Measurements from ENCODE around the gene MCAT.
A peak's percentile ranks its signal among the peaks of the same experiment; 100 is the strongest.

Gene MCAT

DNA sequence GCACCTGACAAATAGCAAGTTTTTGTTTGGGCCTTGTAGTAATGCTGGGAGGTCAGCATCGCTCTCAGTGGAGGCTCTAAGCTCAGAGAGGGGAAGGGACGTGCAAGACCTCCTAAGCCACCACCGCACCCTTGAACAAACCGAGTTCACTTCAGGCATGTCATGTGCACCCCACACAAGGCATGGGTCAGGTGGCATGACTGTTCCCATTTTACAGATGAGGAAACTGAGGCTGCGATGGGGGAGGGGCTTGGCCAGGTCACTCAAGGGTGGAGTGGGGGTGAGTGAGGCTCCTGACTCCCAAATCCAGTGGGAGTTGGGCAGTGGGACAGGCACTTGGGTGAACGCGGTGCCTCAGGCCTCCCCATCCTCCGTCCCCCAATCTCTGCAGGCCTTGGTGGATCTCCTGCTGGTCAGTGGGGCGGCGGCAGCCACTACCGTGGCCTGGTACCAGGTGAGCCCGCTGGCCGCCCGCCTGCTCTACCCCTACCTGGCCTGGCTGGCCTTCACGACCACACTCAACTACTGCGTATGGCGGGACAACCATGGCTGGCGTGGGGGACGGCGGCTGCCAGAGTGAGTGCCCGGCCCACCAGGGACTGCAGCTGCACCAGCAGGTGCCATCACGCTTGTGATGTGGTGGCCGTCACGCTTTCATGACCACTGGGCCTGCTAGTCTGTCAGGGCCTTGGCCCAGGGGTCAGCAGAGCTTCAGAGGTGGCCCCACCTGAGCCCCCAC, 19.4 kb upstream of the MCAT start:
- H3K4me3 ChIP-seq (ENCODE audit: low read depth, low read length): no peak overlapping the region
- TF ChIP-seq CTCF (IDR thresholded peaks at IDR 0.05; ENCODE audit: insufficient read depth, low read length, missing control alignments): no peak
- ChIA-PET POLR2A (no interaction called here), CTCF (no interaction called here)
- DNase-seq (ENCODE audit: low read depth, low spot score): no peak

DNA sequence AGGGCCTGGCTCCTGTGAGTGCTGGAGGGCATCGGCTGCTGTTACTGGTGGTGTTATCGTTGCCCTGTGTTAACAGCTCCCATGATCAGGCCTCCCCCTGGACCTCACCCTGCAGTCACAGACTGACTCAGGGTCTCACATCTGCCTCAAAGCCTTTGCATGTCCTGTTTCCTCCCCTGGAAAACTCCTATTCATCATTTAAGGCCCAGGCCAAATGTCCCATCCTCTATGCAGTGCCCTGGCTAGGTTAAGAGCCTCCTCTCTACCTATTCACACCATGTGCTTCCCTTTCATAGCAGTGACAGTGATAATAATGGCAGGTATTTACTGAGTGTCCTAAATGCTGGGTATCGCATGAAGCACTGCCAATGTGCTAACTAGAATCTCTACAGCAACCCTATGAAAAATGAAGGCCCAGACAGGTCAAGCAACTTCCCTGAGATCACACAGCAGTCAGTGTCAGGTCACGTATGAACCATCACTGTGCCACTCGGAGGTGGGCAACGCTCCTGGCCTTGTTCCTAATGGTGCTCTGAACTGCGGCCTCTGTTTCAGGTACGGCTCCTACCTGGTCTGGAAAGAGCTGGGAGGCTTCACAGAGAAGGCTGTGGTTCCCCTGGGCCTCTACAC, 17.4 kb upstream of the MCAT start:
- CTCF ChIA-PET: no interaction called here
- POLR2A ChIA-PET: no interaction called here
- H3K4me3 ChIP-seq (ENCODE audit: low read depth, low read length): no peak overlapping the region
- DNase-seq (ENCODE audit: low read depth, low spot score): no peak
- TF ChIP-seq CTCF (IDR thresholded peaks at IDR 0.05; ENCODE audit: insufficient read depth, low read length, missing control alignments): no peak

DNA sequence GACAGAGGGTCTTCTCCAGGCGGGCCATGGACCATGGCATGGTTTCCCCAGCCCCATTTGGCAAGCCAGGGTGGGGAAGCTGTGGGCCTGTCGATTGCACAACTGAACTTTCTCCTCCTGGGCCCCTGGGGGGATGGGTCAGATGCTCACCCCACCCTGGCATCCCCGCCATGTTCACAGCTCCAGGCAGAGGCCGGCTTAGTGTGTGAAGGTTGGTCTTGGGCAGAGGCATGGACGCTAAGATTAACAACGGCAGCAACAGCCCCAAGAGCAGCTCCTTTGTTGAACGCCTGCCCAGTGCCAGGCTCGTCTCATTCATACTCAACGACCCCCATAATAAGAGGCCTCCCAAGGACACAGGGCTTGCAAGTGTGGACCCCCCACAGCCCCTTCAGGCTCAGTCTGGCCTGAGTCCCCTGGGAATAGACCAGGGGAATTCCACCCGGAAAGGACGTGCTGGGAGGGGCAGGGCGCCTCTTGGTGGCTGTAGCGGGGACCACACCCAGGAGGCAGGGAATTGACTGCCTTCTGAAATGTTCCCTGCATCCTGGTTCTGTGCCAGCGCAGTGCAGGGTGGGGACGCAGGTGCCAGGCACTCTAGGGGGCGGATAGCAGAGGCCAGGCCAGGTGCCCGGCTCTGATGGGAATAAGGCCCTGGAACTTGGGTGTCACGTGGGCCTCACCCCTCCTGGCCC, 16.4 kb upstream of the MCAT start:
- peak; percentile 26 for TF ChIP-seq CTCF (IDR thresholded peaks at IDR 0.05; ENCODE audit: insufficient read depth, low read length, missing control alignments)
- no peak overlapping the region for H3K4me3 ChIP-seq (ENCODE audit: low read depth, low read length)
- POLR2A ChIA-PET: no interaction called here
- no peak for DNase-seq (ENCODE audit: low read depth, low spot score)
- CTCF ChIA-PET: no interaction called here

DNA sequence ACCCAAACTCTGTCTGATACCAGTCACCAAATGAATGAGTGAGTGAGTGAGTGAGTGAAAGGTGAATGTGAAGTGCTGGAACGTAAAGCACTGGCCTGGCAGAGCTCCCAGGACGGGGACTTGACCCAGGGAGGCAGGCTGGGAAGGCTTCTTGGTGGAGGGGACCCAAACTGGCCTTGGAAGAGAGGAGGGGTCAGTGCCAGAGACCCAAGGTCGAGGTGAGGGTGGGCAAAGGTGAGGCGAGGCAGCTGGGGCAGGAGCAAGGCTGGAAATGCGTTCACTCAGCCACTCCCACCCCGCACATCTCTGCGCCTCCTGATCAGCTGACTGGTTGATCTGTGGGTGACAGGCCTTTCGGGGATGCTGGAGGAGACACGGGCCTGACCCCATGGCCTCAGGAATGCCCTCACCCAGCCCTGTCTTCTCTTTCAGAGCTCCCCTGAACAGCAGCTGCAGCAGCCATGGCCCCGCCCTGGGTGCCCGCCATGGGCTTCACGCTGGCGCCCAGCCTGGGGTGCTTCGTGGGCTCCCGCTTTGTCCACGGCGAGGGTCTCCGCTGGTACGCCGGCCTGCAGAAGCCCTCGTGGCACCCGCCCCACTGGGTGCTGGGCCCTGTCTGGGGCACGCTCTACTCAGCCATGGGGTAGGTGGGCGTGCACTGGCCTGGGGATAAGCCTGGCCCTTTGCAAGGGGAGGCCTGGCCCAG, 15.7 kb upstream of the MCAT start:
- POLR2A ChIA-PET: no interaction called here

GRCh38 chr22:43157874-43158546, 14.8 kb upstream of the MCAT start:
- ChIA-PET POLR2A (no interaction called here), CTCF (interaction anchor here (1.8 kb wide), 1 partner anchor 10 kb away, joined by 5 read pairs; no protein-coding TSS in a partner anchor)
- no peak overlapping the region for H3K4me3 ChIP-seq (ENCODE audit: low read depth, low read length)
- no peak for TF ChIP-seq CTCF (IDR thresholded peaks at IDR 0.05; ENCODE audit: insufficient read depth, low read length, missing control alignments)
- no peak for DNase-seq (ENCODE audit: low read depth, low spot score)

More for the DNA sequence above, 15.7 kb upstream of the MCAT start:
- TF ChIP-seq CTCF (IDR thresholded peaks at IDR 0.05; ENCODE audit: insufficient read depth, low read length, missing control alignments): no peak
- H3K4me3 ChIP-seq (ENCODE audit: low read depth, low read length): no peak overlapping the region
- CTCF ChIA-PET: interaction anchor here (1.8 kb wide), 1 partner anchor 9 kb away, joined by 5 read pairs; no protein-coding TSS in a partner anchor
- no peak for DNase-seq (ENCODE audit: low read depth, low spot score)

Data from AG04449 (cell line).